ENCODE data around the gene CLC. TPM values are rescaled to one million over a fixed set of nuclear protein-coding genes. Genes with fewer than 3 reads are reported as not detected.

The CLC gene
- polyA plus RNA-seq, 10 donors = 0.22 to 3.1 (median 2.2) TPM

Other genes starting within 250 kb of the CLC start
- gene DLL3, start 239.1 kb downstream of the CLC start, polyA plus RNA-seq (ENCODE audit: insufficient read length in 10 of 10) = under 1 TPM in 9 of 10 donors, not detected in 1; 0.07 to 0.30 (median 0.15) TPM
- under 1 TPM in 1 of 10 donors, not detected in 9; 0.13 TPM for gene SELENOV, start 222.9 kb downstream of the CLC start, polyA plus RNA-seq (ENCODE audit: insufficient read length in 10 of 10)
- 1 to 10 TPM; 2.0 to 3.0 (median 2.4) TPM for gene EID2B, start 205.2 kb downstream of the CLC start, polyA plus RNA-seq (ENCODE audit: insufficient read length in 10 of 10)
- 10 to 100 TPM in 6 of 10 donors, 1 to 10 TPM in 4; 8.5 to 12.7 (median 10.8) TPM for gene EID2, start 197.9 kb downstream of the CLC start, polyA plus RNA-seq (ENCODE audit: insufficient read length in 10 of 10)
- gene LGALS13, start 135.5 kb downstream of the CLC start, polyA plus RNA-seq (ENCODE audit: insufficient read length in 10 of 10) = under 1 TPM in 2 of 10 donors, not detected in 8; 0.34 to 0.71 TPM
- gene LGALS16, start 82.1 kb downstream of the CLC start, polyA plus RNA-seq (ENCODE audit: insufficient read length in 10 of 10) = not detected
- gene LGALS14, start 33.5 kb downstream of the CLC start, polyA plus RNA-seq (ENCODE audit: insufficient read length in 10 of 10) = under 1 TPM in 8 of 10 donors, not detected in 2; 0.30 to 0.81 (median 0.56) TPM
- not detected for gene LEUTX, start 40.8 kb upstream of the CLC start, polyA plus RNA-seq (ENCODE audit: insufficient read length in 10 of 10)
- gene DYRK1B, start 96.1 kb upstream of the CLC start, polyA plus RNA-seq (ENCODE audit: insufficient read length in 10 of 10) = 10 to 100 TPM; 31.5 to 54.4 (median 44.4) TPM
- gene FBL, start 108.3 kb upstream of the CLC start, polyA plus RNA-seq (ENCODE audit: insufficient read length in 10 of 10) = 100 to 1,000 TPM; 213 to 384 (median 252) TPM
- gene FCGBP, start 196.6 kb upstream of the CLC start, polyA plus RNA-seq (ENCODE audit: insufficient read length in 10 of 10) = 1 to 10 TPM; 2.0 to 5.4 (median 4.7) TPM
- gene PSMC4, start 233.1 kb upstream of the CLC start, polyA plus RNA-seq (ENCODE audit: insufficient read length in 10 of 10) = 10 to 100 TPM; 46.0 to 62.9 (median 54.0) TPM